Tongue (tissue), 2 donors: ENCODE results near the gene FYB1. TPM values are rescaled to one million over a fixed set of nuclear protein-coding genes. Genes with fewer than 3 reads are reported as not detected.
A peak's percentile ranks its signal among the peaks of the same experiment; 100 is the strongest.

Experiments
- DNase-seq: peaks from one replicate; pipeline ENCODE4 v3.0.0-alpha.2; 2015
- total RNA-seq: library from RNA; depleted of rRNA; stranded (reverse); fragments of >200 nt; gene quantifications from one replicate; pipeline ENCODE4 v1.2.3, GENCODE V29; 2014

The FYB1 gene
- total RNA-seq, 1 donor from 2014 or later, result 9.0 TPM

- no peak for DNase-seq
Measured at GRCh38 chr5:39158786-39159185, 60.6 kb downstream of the FYB1 start.

GRCh38 chr5:39158127-39158593, 61.2 kb downstream of the FYB1 start:
- DNase-seq, result no peak

GRCh38 chr5:39157701-39158100, 61.7 kb downstream of the FYB1 start:
- DNase-seq, result no peak

DNA sequence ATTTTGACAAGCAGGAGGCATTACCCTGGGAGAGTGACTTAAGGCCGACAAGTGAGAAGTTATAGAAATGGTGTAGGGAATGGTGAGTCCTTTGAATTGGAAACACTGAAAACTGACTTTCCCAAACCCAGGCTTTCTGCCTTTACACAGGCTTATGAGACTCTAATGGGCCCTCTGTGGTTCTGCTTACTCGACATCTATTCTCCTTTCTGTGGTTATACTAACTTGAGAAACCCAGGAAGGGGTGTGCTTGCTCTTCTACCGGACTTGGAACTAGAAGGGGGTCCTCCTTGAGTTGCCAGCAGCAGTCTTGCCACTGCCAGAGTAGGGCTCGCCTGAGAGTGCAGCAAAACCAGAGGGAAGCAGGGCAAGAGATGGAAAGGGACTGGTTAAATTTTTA, 63.3 kb downstream of the FYB1 start:
- no peak for DNase-seq

DNA sequence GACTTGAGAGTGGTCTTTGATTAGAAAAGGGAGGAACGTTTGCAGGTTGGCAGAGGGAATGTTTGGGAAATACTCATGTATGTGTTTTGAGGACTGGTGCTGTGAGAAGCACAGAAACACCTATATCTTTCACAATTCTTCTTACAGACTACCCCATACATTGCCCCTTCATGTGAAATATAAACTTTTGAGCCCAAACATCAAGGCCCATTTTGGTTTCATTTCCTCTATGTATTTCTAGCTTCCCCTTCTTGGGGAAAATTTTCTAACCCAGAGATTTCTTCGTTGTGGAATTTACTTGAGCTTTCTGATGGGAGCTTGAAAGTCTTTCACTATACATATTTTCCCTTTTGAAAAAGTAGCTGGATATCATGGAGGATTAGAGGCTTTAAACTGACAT, 67.6 kb downstream of the FYB1 start:
- no peak for DNase-seq

GRCh38 chr5:39149966-39150365, 69.4 kb downstream of the FYB1 start:
- no peak for DNase-seq

DNA sequence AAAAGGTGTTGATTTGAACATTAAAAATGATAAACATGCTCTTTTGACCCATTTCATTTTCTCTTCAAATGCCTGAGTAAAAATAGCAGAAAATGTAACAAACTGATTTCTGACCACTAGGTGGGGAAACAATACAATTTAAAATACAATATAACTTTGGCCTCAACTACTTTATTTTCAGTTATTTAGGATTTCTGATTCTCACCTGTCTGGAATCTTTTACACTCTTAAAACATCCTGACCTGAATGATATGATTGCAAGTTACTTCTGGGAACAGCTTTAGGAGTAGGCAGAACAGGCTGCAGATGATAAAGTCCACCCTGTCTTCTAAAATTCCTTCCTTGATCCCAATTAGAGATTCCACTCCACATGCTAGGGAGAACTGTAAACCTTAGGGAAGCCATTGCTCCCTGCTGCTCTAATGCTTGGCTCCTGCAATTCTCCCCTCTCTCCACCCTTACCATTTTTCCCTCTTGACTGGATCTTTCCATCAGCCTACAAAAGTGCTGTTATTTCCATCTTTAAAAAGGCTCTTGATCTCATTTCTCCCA, 70.3 kb downstream of the FYB1 start:
- DNase-seq, result peak; percentile 21

- DNase-seq, result no peak
Measured at GRCh38 chr5:39146831-39147540, 72.4 kb downstream of the FYB1 start.

DNA sequence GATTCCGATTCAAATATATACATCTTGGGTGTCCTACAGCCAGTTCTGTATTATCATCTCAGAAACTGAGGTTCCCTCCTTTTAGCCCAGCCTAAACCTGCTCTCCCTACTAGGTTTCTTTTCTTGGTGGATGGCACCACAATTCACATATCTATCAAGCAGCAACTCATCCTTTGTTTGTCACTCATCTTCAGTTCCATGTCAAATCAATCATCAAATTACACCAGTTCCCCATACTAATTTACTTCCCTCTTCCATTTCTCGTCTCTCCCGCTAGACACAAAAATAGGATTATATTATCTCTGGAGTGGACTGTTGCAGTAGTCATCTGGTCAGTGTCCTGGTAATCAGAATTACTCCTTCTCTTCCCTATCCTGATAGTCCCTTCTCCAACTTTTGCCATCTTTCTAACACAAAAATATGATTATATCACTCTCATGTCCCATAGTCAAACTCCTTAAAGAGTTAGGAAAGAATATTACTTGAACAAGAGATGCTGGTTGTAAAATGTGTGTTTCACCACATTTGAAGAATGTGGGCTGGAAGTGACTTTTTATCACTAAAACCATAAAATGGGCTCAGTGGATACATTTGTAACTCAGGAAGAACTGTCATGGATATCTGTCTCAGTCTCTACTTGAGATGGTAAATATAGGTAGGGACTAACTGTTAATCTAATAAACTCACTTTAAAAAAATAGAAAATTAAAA, 76.1 kb downstream of the FYB1 start:
- no peak for DNase-seq

DNA sequence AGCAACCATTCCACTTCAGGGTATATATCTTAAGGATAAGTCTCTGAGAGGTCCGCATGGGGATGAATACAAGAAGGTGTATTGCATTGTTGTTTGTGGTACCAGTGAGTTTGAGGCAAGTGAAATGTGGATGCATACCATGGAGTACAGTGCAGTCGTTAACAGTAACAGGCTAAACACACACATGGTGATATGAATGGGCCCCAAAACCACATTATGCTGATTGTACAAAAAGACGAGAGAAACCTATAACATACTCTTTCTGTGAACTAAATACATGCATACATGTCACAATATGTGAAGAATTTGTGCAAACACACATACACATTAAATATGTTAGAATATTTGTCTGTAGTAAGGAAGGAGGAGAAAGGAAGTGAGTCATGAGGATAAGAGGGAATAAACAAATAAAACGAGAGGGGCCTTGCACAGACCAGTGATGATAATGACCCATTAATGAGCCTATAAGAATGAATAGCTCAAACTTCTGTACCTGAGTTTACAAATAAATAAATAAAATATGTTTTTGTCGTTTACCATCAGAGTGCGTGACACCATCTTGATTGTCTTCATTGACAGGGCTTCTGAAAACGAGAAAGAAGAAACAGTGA, 78.7 kb downstream of the FYB1 start:
- DNase-seq, result no peak

GRCh38 chr5:39138892-39139291, 80.5 kb downstream of the FYB1 start:
- DNase-seq, result no peak

- no peak for DNase-seq
Measured at GRCh38 chr5:39137819-39138451, 81.4 kb downstream of the FYB1 start.

DNA sequence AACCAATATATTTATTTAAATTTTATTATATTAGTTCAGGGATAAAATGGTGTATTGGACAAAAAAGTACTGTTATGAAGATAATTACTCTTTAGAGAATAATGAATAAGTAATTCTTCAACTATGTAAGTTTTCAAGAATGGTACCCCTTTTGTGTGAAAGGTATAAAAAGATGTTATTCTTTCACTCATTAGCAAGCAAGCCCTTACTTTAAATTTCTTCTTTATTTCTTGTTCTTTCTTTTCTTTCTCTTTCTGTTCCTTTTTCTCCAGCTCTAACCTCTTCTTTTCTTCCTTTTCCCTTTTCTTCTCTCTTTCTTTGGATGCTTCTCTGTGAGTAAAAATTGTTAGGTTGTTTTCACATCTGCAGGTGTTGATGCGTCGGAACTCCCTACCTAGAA, 82.0 kb downstream of the FYB1 start:
- no peak for DNase-seq

- DNase-seq, result no peak
Measured at GRCh38 chr5:39132792-39133191, 86.6 kb downstream of the FYB1 start.

DNA sequence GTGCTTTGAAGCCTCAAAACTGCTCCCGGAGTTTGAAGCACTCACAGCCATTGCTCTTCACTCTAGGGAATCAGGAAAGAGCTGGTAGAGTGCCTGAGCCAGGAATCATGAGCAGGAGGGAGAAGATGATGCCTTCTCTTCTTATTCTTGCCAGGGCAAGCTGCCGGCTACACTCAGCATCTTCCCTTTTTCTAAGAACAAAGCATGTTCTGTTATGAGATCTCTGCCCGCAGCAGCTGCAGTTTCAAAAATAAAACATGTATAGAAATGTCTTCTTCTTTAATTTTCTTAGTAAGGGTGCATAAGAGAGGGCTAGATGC, 87.3 kb downstream of the FYB1 start:
- DNase-seq, result peak; percentile 9

- no peak for DNase-seq
Measured at GRCh38 chr5:39131210-39132127, 87.9 kb downstream of the FYB1 start.

DNA sequence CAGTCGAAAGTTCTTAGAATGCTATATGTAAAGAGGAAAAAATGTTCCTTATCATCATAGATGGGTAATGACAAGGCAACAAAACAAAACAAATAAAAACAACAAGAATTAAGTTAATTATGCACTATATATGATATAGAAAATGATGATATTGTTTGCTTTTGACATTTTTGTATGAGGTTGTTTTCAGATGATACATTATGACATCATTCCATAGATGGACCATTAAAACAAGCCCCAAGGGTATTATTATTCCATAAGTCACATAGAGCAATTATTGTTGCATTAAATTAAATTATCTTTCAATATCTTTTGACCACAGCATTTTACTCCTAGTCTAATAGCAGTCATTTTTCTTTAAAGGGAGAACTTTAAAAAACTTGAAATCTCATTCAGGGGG, 88.6 kb downstream of the FYB1 start:
- DNase-seq, result no peak

- no peak for DNase-seq
Measured at GRCh38 chr5:39121922-39122321, 97.4 kb downstream of the FYB1 start.

GRCh38 chr5:39121315-39121714, 98.0 kb downstream of the FYB1 start:
- no peak for DNase-seq

DNA sequence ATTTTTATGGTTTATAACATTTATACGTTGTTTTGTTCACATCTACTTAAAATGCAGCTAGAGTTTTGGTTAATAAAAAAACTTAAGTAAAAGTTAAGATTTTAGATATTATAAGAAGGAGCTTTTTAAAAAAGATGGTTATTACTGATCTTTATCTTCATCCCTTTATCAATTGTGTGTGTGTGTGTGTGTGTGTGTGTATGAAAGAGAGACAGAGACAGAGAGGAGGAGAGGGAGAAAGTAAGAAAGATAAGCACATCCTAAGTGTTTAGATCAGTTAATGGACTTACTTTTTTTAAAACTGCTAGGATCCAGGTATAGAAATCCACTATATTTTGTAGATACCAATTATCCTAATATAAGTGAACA, 99.3 kb downstream of the FYB1 start:
- no peak for DNase-seq

GRCh38 chr5:39119404-39120051, 99.8 kb downstream of the FYB1 start:
- DNase-seq, result no peak
